GM12878 (cell line): ENCODE results near the gene DIP2C. TPM values are rescaled to one million over a fixed set of nuclear protein-coding genes. Genes with fewer than 3 reads are reported as not detected.

ENCODE experiments used
- ATF7 ChIP-seq: fragments of 450-650 bp; IDR thresholded peaks from 2 replicates; pipeline ENCODE4 v1.6.1; 2016; ENCODE audit warnings: low read depth, mild to moderate bottlenecking
- SMAD1 ChIP-seq: fragments of 450-650 bp; IDR thresholded peaks from 2 replicates; pipeline ENCODE4 v1.6.1; 2018; ENCODE audit warnings: mild to moderate bottlenecking, low read depth; ENCODE audit not compliant: partially characterized antibody
- TCF3 ChIP-seq: IDR thresholded peaks from 2 replicates; pipeline ENCODE4 v1.6.1; 2012; ENCODE audit warnings: low read depth, mild to moderate bottlenecking, low read length, borderline replicate concordance; ENCODE audit not compliant: insufficient read depth
- ZSCAN29 ChIP-seq: fragments of 450-650 bp; IDR thresholded peaks from 2 replicates; pipeline ENCODE4 v1.6.1; 2017; ENCODE audit warnings: mild to moderate bottlenecking, moderate library complexity
- polyA plus RNA-seq, 11 experiments: library from polyadenylated mRNA; depleted of rRNA in 4 of 11; unstranded in 6 of 11; stranded (reverse) in 5 of 11; fragments of >200 nt; fragmentation: Nextera tagmentation in 4 of 11; fragmentation: Illumina TruSeq in 1 of 11; extraction: Ambion mirVana in 4 of 11; extraction: Trizol in 1 of 11; gene quantifications; 1 replicate in 1 of 11; 2 replicates in 10 of 11; pipeline versions ENCODE4 v1.2.1 to v1.2.3, GENCODE V29; 2011 to 2016; ENCODE audit warnings: inconsistent platforms in 2 of 11, missing spikeins in 2 of 11, low read depth in 1 of 11
- total RNA-seq, 4 experiments: library from RNA; depleted of rRNA in 3 of 4; stranded (reverse); fragments of >200 nt in 3 of 4; fragmentation: Illumina TruSeq in 1 of 4; extraction: Trizol in 1 of 4; gene quantifications; 2 replicates each; pipeline versions ENCODE4 v1.2.1 to v1.2.3, GENCODE V29; 2013 to 2021
- TF ChIP-seq, protein P1 (sequence below): IDR thresholded peaks from 2 replicates; pipeline ENCODE4 v1.6.1; 2012; ENCODE audit warnings: improper control_type of control experiment, low read depth, low read length; ENCODE audit not compliant: insufficient replicate concordance
- TF ChIP-seq, protein P2 (sequence below): fragments of 450-650 bp; IDR thresholded peaks from 2 replicates; pipeline ENCODE4 v1.6.1; 2017; ENCODE audit warnings: mild to moderate bottlenecking
- TF ChIP-seq, protein P3 (sequence below): fragments of 450-650 bp; formaldehyde crosslinking; IDR thresholded peaks from 2 replicates; pipeline ENCODE4 v1.5.0; 2022; ENCODE audit warnings: mild to moderate bottlenecking, missing genetic modification characterization
- TF ChIP-seq, protein P4 (sequence below): IDR thresholded peaks from 2 replicates; pipeline ENCODE4 v1.6.1; 2012; ENCODE audit warnings: low read depth, low read length, improper control_type of control experiment
- TF ChIP-seq, protein P5 (sequence below): fragments of 450-650 bp; IDR thresholded peaks from 2 replicates; pipeline ENCODE4 v1.6.1; 2018; ENCODE audit warnings: mild to moderate bottlenecking, low read depth, moderate library complexity; ENCODE audit not compliant: partially characterized antibody
- TF ChIP-seq, protein P6 (sequence below): fragments of 450-650 bp; IDR thresholded peaks from 2 replicates; pipeline ENCODE4 v1.6.1; 2016; ENCODE audit warnings: mild to moderate bottlenecking

The DIP2C gene
- total and polyA plus RNA-seq, 10 of the 15 experiments (the other 5 are each of a cell fraction or from before 2014, with no cell fraction given) = 0.01 to 0.10 (median 0.06) TPM

DNA sequence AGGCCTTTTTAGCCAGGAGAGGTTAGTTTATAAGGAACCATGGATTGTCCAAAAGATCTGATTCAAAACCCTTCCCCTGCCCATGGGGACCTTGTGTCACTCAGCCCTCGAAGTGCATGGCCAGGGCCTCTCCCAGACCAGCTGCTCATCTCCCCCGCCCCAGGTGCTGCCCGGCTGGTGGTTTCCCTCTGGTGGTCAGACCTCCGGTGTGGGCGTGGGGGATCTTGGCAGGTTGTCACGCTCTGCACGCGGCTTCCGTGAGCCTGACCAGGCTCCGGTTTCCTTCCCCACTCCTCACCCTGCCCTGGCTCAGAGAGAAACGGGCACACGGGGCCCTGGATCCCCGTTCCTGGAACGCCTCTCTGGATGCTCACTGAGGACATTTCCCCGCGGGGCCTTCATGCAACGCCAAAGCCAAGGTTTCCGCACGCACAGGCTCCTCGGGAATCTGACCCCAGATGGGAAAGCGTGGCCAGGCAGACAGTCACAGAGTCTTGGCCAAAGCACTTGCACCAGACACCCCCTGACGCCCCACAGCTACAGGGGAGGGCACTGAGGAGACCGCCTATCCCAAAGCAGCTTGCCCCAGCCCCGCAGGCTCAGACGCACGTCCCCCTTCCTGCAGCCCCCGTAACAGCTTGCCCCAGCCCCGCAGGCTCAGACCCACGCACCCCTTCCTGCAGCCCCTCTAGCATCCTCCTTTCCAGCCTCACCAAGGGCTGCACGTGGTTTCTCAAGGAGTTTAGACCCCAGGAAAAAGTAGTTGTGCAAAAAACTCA, 7.8 kb upstream of the DIP2C start (continued):
- TF ChIP-seq, protein P1, sequence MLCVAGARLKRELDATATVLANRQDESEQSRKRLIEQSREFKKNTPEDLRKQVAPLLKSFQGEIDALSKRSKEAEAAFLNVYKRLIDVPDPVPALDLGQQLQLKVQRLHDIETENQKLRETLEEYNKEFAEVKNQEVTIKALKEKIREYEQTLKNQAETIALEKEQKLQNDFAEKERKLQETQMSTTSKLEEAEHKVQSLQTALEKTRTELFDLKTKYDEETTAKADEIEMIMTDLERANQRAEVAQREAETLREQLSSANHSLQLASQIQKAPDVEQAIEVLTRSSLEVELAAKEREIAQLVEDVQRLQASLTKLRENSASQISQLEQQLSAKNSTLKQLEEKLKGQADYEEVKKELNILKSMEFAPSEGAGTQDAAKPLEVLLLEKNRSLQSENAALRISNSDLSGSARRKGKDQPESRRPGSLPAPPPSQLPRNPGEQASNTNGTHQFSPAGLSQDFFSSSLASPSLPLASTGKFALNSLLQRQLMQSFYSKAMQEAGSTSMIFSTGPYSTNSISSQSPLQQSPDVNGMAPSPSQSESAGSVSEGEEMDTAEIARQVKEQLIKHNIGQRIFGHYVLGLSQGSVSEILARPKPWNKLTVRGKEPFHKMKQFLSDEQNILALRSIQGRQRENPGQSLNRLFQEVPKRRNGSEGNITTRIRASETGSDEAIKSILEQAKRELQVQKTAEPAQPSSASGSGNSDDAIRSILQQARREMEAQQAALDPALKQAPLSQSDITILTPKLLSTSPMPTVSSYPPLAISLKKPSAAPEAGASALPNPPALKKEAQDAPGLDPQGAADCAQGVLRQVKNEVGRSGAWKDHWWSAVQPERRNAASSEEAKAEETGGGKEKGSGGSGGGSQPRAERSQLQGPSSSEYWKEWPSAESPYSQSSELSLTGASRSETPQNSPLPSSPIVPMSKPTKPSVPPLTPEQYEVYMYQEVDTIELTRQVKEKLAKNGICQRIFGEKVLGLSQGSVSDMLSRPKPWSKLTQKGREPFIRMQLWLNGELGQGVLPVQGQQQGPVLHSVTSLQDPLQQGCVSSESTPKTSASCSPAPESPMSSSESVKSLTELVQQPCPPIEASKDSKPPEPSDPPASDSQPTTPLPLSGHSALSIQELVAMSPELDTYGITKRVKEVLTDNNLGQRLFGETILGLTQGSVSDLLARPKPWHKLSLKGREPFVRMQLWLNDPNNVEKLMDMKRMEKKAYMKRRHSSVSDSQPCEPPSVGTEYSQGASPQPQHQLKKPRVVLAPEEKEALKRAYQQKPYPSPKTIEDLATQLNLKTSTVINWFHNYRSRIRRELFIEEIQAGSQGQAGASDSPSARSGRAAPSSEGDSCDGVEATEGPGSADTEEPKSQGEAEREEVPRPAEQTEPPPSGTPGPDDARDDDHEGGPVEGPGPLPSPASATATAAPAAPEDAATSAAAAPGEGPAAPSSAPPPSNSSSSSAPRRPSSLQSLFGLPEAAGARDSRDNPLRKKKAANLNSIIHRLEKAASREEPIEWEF = no peak
- TF ChIP-seq ZSCAN29 (no peak), SMAD1 (no peak), ATF7 (no peak), TCF3 (0 out of 2 replicates have a peak, but pooled peaks have one; percentile 56)
- TF ChIP-seq, protein P2, sequence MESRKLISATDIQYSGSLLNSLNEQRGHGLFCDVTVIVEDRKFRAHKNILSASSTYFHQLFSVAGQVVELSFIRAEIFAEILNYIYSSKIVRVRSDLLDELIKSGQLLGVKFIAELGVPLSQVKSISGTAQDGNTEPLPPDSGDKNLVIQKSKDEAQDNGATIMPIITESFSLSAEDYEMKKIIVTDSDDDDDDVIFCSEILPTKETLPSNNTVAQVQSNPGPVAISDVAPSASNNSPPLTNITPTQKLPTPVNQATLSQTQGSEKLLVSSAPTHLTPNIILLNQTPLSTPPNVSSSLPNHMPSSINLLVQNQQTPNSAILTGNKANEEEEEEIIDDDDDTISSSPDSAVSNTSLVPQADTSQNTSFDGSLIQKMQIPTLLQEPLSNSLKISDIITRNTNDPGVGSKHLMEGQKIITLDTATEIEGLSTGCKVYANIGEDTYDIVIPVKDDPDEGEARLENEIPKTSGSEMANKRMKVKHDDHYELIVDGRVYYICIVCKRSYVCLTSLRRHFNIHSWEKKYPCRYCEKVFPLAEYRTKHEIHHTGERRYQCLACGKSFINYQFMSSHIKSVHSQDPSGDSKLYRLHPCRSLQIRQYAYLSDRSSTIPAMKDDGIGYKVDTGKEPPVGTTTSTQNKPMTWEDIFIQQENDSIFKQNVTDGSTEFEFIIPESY = no peak
- TF ChIP-seq, protein P3, sequence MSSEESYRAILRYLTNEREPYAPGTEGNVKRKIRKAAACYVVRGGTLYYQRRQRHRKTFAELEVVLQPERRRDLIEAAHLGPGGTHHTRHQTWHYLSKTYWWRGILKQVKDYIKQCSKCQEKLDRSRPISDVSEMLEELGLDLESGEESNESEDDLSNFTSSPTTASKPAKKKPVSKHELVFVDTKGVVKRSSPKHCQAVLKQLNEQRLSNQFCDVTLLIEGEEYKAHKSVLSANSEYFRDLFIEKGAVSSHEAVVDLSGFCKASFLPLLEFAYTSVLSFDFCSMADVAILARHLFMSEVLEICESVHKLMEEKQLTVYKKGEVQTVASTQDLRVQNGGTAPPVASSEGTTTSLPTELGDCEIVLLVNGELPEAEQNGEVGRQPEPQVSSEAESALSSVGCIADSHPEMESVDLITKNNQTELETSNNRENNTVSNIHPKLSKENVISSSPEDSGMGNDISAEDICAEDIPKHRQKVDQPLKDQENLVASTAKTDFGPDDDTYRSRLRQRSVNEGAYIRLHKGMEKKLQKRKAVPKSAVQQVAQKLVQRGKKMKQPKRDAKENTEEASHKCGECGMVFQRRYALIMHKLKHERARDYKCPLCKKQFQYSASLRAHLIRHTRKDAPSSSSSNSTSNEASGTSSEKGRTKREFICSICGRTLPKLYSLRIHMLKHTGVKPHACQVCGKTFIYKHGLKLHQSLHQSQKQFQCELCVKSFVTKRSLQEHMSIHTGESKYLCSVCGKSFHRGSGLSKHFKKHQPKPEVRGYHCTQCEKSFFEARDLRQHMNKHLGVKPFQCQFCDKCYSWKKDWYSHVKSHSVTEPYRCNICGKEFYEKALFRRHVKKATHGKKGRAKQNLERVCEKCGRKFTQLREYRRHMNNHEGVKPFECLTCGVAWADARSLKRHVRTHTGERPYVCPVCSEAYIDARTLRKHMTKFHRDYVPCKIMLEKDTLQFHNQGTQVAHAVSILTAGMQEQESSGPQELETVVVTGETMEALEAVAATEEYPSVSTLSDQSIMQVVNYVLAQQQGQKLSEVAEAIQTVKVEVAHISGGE (CRISPR knock-in tag) = no peak
- TF ChIP-seq, protein P4, sequence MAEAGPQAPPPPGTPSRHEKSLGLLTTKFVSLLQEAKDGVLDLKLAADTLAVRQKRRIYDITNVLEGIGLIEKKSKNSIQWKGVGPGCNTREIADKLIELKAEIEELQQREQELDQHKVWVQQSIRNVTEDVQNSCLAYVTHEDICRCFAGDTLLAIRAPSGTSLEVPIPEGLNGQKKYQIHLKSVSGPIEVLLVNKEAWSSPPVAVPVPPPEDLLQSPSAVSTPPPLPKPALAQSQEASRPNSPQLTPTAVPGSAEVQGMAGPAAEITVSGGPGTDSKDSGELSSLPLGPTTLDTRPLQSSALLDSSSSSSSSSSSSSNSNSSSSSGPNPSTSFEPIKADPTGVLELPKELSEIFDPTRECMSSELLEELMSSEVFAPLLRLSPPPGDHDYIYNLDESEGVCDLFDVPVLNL = no peak
- TF ChIP-seq, protein P5, sequence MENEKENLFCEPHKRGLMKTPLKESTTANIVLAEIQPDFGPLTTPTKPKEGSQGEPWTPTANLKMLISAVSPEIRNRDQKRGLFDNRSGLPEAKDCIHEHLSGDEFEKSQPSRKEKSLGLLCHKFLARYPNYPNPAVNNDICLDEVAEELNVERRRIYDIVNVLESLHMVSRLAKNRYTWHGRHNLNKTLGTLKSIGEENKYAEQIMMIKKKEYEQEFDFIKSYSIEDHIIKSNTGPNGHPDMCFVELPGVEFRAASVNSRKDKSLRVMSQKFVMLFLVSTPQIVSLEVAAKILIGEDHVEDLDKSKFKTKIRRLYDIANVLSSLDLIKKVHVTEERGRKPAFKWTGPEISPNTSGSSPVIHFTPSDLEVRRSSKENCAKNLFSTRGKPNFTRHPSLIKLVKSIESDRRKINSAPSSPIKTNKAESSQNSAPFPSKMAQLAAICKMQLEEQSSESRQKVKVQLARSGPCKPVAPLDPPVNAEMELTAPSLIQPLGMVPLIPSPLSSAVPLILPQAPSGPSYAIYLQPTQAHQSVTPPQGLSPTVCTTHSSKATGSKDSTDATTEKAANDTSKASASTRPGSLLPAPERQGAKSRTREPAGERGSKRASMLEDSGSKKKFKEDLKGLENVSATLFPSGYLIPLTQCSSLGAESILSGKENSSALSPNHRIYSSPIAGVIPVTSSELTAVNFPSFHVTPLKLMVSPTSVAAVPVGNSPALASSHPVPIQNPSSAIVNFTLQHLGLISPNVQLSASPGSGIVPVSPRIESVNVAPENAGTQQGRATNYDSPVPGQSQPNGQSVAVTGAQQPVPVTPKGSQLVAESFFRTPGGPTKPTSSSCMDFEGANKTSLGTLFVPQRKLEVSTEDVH = no peak
- TF ChIP-seq, protein P6, sequence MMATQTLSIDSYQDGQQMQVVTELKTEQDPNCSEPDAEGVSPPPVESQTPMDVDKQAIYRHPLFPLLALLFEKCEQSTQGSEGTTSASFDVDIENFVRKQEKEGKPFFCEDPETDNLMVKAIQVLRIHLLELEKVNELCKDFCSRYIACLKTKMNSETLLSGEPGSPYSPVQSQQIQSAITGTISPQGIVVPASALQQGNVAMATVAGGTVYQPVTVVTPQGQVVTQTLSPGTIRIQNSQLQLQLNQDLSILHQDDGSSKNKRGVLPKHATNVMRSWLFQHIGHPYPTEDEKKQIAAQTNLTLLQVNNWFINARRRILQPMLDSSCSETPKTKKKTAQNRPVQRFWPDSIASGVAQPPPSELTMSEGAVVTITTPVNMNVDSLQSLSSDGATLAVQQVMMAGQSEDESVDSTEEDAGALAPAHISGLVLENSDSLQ = peak; percentile 20; the same call in 1 of the 2 replicates
